HG03520 (cell line): Measurements from ENCODE around the gene BICRAL.
"Not testable (repeated sequence)": the region's sequence is repeated elsewhere in the genome, so short reads cannot be mapped to it uniquely, and the experiment has no call there.

Experiments used
- ATAC-seq: cut with Tn5 transposase; IDR thresholded peaks from one replicate; pipeline ENCODE4 v1.9.1; 2021; ENCODE audit warnings: mild to moderate bottlenecking, moderate library complexity; ENCODE audit not compliant: unreplicated experiment

BICRAL gene

GRCh38 chr6:42831237-42831636, 49.4 kb downstream of the BICRAL start:
- no peak for ATAC-seq

GRCh38 chr6:42834056-42834455, 52.2 kb downstream of the BICRAL start:
- ATAC-seq: no peak

GRCh38 chr6:42841844-42842584, 60.2 kb downstream of the BICRAL start:
- ATAC-seq: no peak

GRCh38 chr6:42845327-42845694, 63.5 kb downstream of the BICRAL start:
- no peak for ATAC-seq

GRCh38 chr6:42846505-42846904, 64.7 kb downstream of the BICRAL start:
- no peak for ATAC-seq

- no peak for ATAC-seq
Measured at GRCh38 chr6:42848700-42849099, 66.8 kb downstream of the BICRAL start.

- ATAC-seq: no peak
Measured at GRCh38 chr6:42851599-42851998, 69.7 kb downstream of the BICRAL start.

- no peak for ATAC-seq
Measured at GRCh38 chr6:42860036-42860435, 78.2 kb downstream of the BICRAL start.

GRCh38 chr6:42860481-42860880, 78.6 kb downstream of the BICRAL start:
- ATAC-seq: no peak

- ATAC-seq: no peak
Measured at GRCh38 chr6:42864602-42865001, 82.8 kb downstream of the BICRAL start.

GRCh38 chr6:42870145-42870936, 88.5 kb downstream of the BICRAL start:
- no peak for ATAC-seq

- ATAC-seq: no peak
Measured at GRCh38 chr6:42871711-42872110, 89.9 kb downstream of the BICRAL start.

GRCh38 chr6:42873313-42873712, 91.5 kb downstream of the BICRAL start:
- ATAC-seq: no peak

- no peak for ATAC-seq
Measured at GRCh38 chr6:42877695-42878094, 95.8 kb downstream of the BICRAL start.

GRCh38 chr6:42879372-42880239, 97.8 kb downstream of the BICRAL start, which contains the start of gene RPL7L1:
Gene RPL7L1, plus strand, starts transcription at chr6:42879616. Its CDS starts 295 bp downstream, at chr6:42879911.
- ATAC-seq: peak; percentile 86

GRCh38 chr6:42880240-42880817, 98.5 kb downstream of the BICRAL start:
- ATAC-seq: not testable (repeated sequence)

- not testable (repeated sequence) for ATAC-seq
Measured at GRCh38 chr6:42880871-42881270, 99.0 kb downstream of the BICRAL start.

- no peak for ATAC-seq
Measured at GRCh38 chr6:42885702-42886101, 103.8 kb downstream of the BICRAL start.

- not testable (repeated sequence) for ATAC-seq
Measured at GRCh38 chr6:42888201-42888600, 106.3 kb downstream of the BICRAL start.

GRCh38 chr6:42889815-42890214, 108.0 kb downstream of the BICRAL start:
- ATAC-seq: no peak
